ENCODE measurements around the gene FBXO15.

DNA sequence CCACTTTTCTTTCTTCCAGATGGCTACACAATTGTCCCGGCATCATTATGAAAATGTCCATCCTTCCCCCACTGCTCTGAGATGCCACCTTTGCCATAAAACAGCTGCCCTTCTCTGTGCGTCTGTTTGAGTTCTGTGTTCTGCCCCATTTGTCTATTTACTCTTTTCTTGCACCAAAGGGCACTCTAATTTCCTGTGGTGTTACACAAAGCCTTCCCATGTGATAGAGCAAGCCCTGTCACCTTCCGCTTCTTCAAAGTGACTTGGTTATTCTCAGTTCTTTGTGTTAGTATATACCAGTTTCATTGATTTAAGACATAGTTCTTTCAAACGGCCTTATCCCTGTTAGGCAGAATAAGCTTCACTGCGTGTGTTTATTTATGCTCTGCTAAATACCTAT, 84.1 kb downstream of the FBXO15 start:
- TF ChIP-seq CTCF (conservative IDR thresholded peaks at IDR 0.05) (no peak), EZH2 (IDR thresholded peaks at IDR 0.05; ENCODE audit: low read depth) (no peak)

Measured in PC-9 (cell line).